ENCODE data around the gene DIP2C. TPM values are rescaled to one million over a fixed set of nuclear protein-coding genes. Genes with fewer than 3 reads are reported as not detected.
"Not testable (repeated sequence)": the region's sequence is repeated elsewhere in the genome, so short reads cannot be mapped to it uniquely, and the experiment has no call there.

The DIP2C gene
- total RNA-seq, 4 donors from 2014 or later = 10.5 to 40.5 (median 19.5) TPM

DNA sequence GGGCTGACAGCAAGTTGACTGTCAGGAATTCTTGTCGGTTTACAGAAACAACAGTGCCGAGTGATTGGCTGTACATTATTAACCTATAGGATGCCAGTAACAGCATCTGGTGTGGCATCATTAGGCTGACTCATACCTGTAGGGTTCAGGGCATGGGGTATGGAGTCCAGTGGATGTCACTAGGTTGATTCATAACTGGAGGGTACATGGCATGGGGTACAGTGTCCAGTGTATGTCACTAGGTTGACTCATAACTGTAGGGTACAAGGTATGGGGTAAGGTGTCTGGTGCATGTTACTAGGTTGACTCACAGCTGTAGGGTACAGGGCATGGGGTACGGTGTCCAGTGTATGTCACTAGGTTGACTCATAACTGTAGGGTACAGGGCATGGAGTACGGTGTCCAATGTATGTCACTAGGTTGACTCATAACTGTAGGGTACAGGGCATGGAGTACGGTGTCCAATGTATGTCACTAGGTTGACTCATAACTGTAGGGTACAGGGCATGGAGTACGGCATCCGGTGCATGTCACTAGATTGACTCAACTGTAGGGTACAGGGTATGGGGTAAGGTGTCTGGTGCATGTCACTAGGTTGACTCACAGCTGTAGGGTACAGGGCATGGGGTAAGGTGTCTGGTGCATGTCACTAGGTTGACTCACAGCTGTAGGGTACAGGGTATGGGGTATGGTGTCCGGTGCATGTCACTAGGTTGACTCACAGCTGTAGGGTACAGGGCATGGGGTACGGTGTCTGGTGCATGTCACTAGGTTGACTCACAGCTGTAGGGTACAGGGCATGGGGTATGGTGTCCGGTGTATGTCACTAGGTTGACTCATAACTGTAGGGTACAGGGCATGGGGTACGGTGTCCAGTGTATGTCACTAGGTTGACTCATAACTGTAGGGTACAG, 425.1 kb downstream of the DIP2C start:
- H3K4me1 ChIP-seq; H3K27me3 ChIP-seq; H3K27ac ChIP-seq; intact Hi-C loops (cut with DNase I; ENCODE audit: low total_unique reads); H3K9me3 ChIP-seq; H3K36me3 ChIP-seq; H3K4me3 ChIP-seq; DNase-seq: not testable (repeated sequence)

DNA sequence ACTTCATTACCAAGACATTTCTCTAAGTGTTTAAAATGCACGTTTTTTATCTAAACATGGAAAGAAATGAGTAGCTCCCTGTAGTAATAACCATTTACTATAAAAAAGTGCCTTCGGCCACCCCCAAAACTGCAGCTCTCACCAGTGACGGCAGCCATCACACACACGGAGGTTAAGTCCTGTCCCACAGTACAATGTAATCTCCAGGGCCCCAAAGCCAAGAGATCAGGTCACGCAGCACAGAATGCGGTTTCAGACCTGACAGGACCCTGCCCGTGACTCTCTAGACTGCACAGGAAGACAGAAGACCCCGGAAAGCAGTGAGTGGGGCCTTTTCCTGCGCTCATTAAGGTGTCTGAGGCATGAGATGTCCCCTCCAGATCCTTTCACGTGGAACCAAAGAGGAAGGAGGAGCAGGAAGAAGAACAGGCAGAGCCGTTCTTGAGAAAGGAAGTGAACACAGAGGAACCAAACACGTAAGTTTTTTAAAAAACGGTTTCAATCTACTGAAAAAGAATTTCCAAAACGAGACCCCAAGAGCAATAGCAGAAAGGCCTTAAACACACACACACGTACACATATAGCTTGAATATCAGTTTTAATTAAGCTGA, 428.5 kb downstream of the DIP2C start:
- Histone ChIP-seq H3K4me3 (no peak overlapping the region), H3K4me1 (no peaks in the 10 kb centered on the region), H3K27me3 (no peaks in the 10 kb centered on the region), H3K9me3 (no peaks in the 10 kb centered on the region), H3K27ac (no peak overlapping the region), H3K36me3 (peaks cover 0 to 2% of the 10 kb centered on the region in 2 donors)
- DNase-seq = no peak
- TF ChIP-seq CTCF (IDR thresholded peaks at IDR 0.05) = no peak
- no peak for TF ChIP-seq POLR2A (IDR thresholded peaks at IDR 0.05)
- intact Hi-C loops (cut with DNase I; ENCODE audit: low total_unique reads) = no loop called here

GRCh38 chr10:251982-252582, 437.4 kb downstream of the DIP2C start:
- Histone ChIP-seq H3K9me3 (no peaks in the 10 kb centered on the region), H3K4me3 (no peak overlapping the region), H3K36me3 (peaks cover 0 to 2% of the 10 kb centered on the region in 2 donors), H3K4me1 (no peaks in the 10 kb centered on the region), H3K27ac (no peak overlapping the region), H3K27me3 (no peaks in the 10 kb centered on the region)
- TF ChIP-seq POLR2A (IDR thresholded peaks at IDR 0.05) (no peak), CTCF (IDR thresholded peaks at IDR 0.05) (no peak)
- intact Hi-C loops (cut with DNase I; ENCODE audit: low total_unique reads) = no loop called here
- DNase-seq = no peak

GRCh38 chr10:248307-248706, 441.2 kb downstream of the DIP2C start:
- H3K4me3 ChIP-seq = no peak overlapping the region
- no peaks in the 10 kb centered on the region for H3K9me3 ChIP-seq
- no peaks in the 10 kb centered on the region for H3K4me1 ChIP-seq
- no peak for DNase-seq
- no peaks in the 10 kb centered on the region for H3K27me3 ChIP-seq
- intact Hi-C loops (cut with DNase I; ENCODE audit: low total_unique reads) = no loop called here
- TF ChIP-seq POLR2A (IDR thresholded peaks at IDR 0.05) = no peak
- no peak for TF ChIP-seq CTCF (IDR thresholded peaks at IDR 0.05)
- no peak overlapping the region for H3K27ac ChIP-seq
- H3K36me3 ChIP-seq = no peaks in the 10 kb centered on the region

DNA sequence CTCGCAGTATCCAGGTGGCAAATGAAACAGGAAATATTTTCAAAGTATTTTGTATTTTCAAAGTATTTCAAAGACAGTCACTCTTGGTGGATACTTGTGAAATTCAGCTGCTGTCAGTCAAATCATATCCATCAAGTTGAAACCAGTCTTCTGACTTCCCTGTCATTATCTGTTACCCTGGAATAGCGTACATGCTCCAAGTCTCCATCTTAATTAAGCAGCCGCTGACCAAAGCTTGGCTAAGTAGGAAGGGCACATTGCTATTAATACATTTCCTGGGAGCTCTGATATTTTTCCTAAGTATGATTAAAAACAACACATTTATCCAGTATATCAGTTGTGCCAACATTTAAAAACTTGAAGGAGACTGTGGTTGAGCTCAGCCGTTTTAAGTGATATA, 442.0 kb downstream of the DIP2C start:
- H3K36me3 ChIP-seq = no peaks in the 10 kb centered on the region
- intact Hi-C loops (cut with DNase I; ENCODE audit: low total_unique reads) = no loop called here
- no peaks in the 10 kb centered on the region for H3K4me1 ChIP-seq
- no peaks in the 10 kb centered on the region for H3K27me3 ChIP-seq
- H3K4me3 ChIP-seq = no peak overlapping the region
- no peak overlapping the region for H3K27ac ChIP-seq
- no peaks in the 10 kb centered on the region for H3K9me3 ChIP-seq
- DNase-seq = no peak
- TF ChIP-seq CTCF (IDR thresholded peaks at IDR 0.05) (no peak), POLR2A (IDR thresholded peaks at IDR 0.05) (no peak)
